Spleen (tissue), 11 donors: Measurements from ENCODE around the gene GRIN1. TPM values are rescaled to one million over a fixed set of nuclear protein-coding genes. Genes with fewer than 3 reads are reported as not detected.

ENCODE experiments used
- DNase-seq: peaks from one replicate; pipeline ENCODE4 v3.0.0-alpha.2; 2020
- H3K27ac ChIP-seq, 8 donors: fragments of 200-600 bp; sonication (generic) in 7 of 8; 1 replicate in 4 of 8; 2 replicates in 4 of 8; pipeline versions ENCODE4 v1.5.0 to v1.8.0; 2016 to 2021; ENCODE audit warnings: inconsistent platforms in 4 of 8, mild to moderate bottlenecking in 4 of 8, moderate library complexity in 1 of 8
- H3K27me3 ChIP-seq, 7 donors: fragments of 200-600 bp; sonication (generic) in 6 of 7; replicated peaks in 1 of 7; 1 replicate in 4 of 7; 2 replicates in 3 of 7; pipeline versions ENCODE4 v1.5.0 to v1.8.0; 2016 to 2021; ENCODE audit warnings: inconsistent platforms in 3 of 7, mild to moderate bottlenecking in 1 of 7
- H3K36me3 ChIP-seq, 6 donors: fragments of 200-600 bp; sonication (generic) in 5 of 6; 1 replicate in 4 of 6; 2 replicates in 2 of 6; pipeline versions ENCODE4 v1.5.0 to v1.8.0; 2016 to 2021; ENCODE audit warnings: inconsistent platforms in 2 of 6
- H3K4me1 ChIP-seq, 6 donors: fragments of 200-600 bp; sonication (generic) in 5 of 6; 1 replicate in 3 of 6; 2 replicates in 3 of 6; pipeline versions ENCODE4 v1.5.0 to v1.8.0; 2016 to 2021; ENCODE audit warnings: inconsistent platforms in 3 of 6
- H3K4me3 ChIP-seq, 8 donors: fragments of 200-600 bp; sonication (generic) in 7 of 8; 1 replicate in 4 of 8; 2 replicates in 4 of 8; pipeline versions ENCODE4 v1.5.0 to v1.8.0; 2016 to 2021; ENCODE audit warnings: inconsistent platforms in 4 of 8, mild to moderate bottlenecking in 4 of 8, moderate library complexity in 2 of 8
- H3K9me3 ChIP-seq, 8 donors: fragments of 200-600 bp; sonication (generic) in 7 of 8; 1 replicate in 4 of 8; 2 replicates in 4 of 8; pipeline versions ENCODE4 v1.5.0 to v1.8.0; 2016 to 2021; ENCODE audit warnings: inconsistent platforms in 4 of 8
- POLR2A ChIP-seq, 3 donors: fragments of 450-650 bp; IDR thresholded peaks; one replicate each; pipeline ENCODE4 v1.5.1; 2017; ENCODE audit warnings: antibody characterized with exemption in 3 of 3, mild to moderate bottlenecking in 1 of 3
- POLR2AphosphoS5 ChIP-seq, 3 donors: sonication (generic); formaldehyde crosslinking; IDR thresholded peaks; one replicate each; pipeline ENCODE4 v1.5.1; 2017; ENCODE audit warnings: antibody characterized with exemption in 3 of 3
- WGBS, 5 donors: extraction: QIAGEN DNeasy Blood & Tissue Kit in 3 of 5; methylation state at CpG; one replicate each; pipeline versions ENCODE4 v1.1.5 to v1.1.7; 2013 to 2018; 5-methylcytosine and 5-hydroxymethylcytosine counted together
- intact Hi-C: fragments of 100-400 bp; cut with DNase I; formaldehyde crosslinking; loops from one replicate; pipeline ENCODE4 v1.15.0; 2023; ENCODE audit warnings: low total_unique reads
- polyA plus RNA-seq, 3 donors: library from polyadenylated mRNA; stranded (reverse); fragments of 200-250 nt; gene quantifications; one replicate each; pipeline ENCODE4 v1.2.1, GENCODE V29; 2013
- total RNA-seq, 7 donors: library from RNA; depleted of rRNA in 3 of 7; stranded (reverse); fragments of >200 nt in 3 of 7; fragmentation: NEBNext Ultra II Directional in 4 of 7; extraction: Animal tissue kit (Norgen Biotek cat#: 25700) in 4 of 7; gene quantifications; one replicate each; pipeline versions ENCODE4 v1.1.0 to v1.2.1, GENCODE V29; 2016 to 2021
- TF ChIP-seq, protein P1 (sequence below), 11 experiments: fragments of 200-600 bp in 7 of 11; fragments of 450-650 bp in 4 of 11; sonication (generic) in 4 of 11; IDR thresholded peaks in 8 of 11; conservative IDR thresholded peaks in 3 of 11; 1 replicate in 7 of 11; 2 replicates in 4 of 11; pipeline versions ENCODE4 v1.4.0 to v1.8.0; 2016 to 2021; ENCODE audit warnings: antibody characterized with exemption in 11 of 11, inconsistent platforms in 4 of 11, mild to moderate bottlenecking in 1 of 11
- donor health status: healthy with polysubstance abuse.
- donor health status: DM: no; HTN: no; CAD: no; lungs with moderate emphysema.
- donor health status: DM: no; HTN: no; CAD: no.
- donor health status: Bipolar disorder and iron deficiency.
- donor health status: healthy.
- donor health status: DM: no; HTN: no; CAD: no.
- donor health status: DM: yes; HTN: yes; CAD: no.

GRIN1 gene
- total and polyA plus RNA-seq, 10 donors = 0.03 to 0.70 (median 0.05) TPM; not detected in 6

DNA sequence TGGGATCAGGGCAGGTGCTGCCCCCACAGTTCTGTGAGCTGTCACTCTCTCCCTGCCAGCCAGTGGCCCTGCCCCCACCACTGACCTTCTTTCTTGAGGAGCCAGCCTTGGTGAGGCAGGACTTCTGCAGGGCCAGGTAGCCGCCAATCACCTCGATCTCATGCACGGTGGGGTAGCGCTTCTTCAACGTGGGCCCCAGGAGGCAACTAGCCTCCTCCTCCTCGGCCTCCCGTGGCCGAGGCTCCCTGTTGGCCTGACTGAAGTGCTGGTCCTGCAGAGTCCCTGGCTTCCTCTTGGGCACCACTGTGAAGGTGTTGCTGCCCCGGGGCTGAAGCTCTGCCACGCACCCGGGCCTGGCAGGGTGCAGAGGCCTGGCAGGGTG, 59.9 kb downstream of the GRIN1 start:
- WGBS, 5 donors = 83 to 100% (median 86%) methylated on average over 1 to 11 of the region's 11 CpGs
- Histone ChIP-seq H3K4me1 (peaks cover 25 to 79% (median 55%) of the 10 kb centered on the region in 6 donors), H3K27ac (no peak overlapping the region), H3K9me3 (no peaks in the 10 kb centered on the region), H3K27me3 (peaks cover 0 to 9% (median 0%) of the 10 kb centered on the region in 7 donors), H3K4me3 (peak overlapping the region in 2 of 8 donors; percentile 58 to 78), H3K36me3 (no peaks in the 10 kb centered on the region)
- intact Hi-C loops = no loop called here
- TF ChIP-seq POLR2AphosphoS5 (IDR thresholded peaks at IDR 0.05) = peak in 1 of 3 donors; percentile 7
- TF ChIP-seq, protein P1, sequence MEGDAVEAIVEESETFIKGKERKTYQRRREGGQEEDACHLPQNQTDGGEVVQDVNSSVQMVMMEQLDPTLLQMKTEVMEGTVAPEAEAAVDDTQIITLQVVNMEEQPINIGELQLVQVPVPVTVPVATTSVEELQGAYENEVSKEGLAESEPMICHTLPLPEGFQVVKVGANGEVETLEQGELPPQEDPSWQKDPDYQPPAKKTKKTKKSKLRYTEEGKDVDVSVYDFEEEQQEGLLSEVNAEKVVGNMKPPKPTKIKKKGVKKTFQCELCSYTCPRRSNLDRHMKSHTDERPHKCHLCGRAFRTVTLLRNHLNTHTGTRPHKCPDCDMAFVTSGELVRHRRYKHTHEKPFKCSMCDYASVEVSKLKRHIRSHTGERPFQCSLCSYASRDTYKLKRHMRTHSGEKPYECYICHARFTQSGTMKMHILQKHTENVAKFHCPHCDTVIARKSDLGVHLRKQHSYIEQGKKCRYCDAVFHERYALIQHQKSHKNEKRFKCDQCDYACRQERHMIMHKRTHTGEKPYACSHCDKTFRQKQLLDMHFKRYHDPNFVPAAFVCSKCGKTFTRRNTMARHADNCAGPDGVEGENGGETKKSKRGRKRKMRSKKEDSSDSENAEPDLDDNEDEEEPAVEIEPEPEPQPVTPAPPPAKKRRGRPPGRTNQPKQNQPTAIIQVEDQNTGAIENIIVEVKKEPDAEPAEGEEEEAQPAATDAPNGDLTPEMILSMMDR (IDR thresholded peaks at IDR 0.05 in 8 of 11, conservative IDR thresholded peaks at IDR 0.05 in 3 of 11) = no peak
- no peak for TF ChIP-seq POLR2A (IDR thresholded peaks at IDR 0.05)
- DNase-seq = no peak

DNA sequence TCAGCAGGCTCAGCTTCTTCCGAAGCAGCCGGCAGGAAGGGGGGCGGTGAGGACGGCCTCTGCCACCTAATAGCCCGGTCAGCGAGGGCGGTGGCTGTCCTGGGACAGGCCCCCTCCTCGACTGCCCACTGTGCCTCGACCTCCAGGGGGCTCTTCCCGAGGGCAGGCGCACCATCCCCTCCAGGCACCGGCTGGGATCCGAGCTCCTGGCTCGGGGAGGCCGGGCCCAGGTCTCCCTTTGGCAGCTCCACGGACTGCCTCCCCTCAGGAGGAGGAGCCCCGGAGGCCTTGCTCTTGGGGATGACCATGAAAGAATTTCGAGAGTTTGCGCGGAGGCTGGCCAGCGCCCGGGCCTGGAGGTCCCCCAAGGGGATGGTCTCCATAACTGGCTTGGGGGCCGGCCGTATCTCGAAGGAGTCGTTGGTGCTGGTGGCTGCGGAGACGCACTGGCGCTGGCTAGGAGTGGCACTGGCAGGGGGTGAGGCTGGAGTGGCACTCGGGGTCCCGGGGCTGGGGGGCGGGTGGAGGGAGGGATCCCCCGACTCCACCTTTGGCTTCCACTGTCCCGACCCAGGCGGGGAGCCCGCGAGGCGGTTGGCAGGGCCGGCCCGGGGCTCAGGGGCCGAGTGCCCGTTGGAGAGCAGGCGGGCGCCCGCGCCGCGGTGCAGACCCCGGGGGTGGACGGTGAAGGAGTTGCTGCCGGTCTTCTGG, 60.6 kb downstream of the GRIN1 start:
- no peak for TF ChIP-seq POLR2AphosphoS5 (IDR thresholded peaks at IDR 0.05)
- TF ChIP-seq, protein P1 (IDR thresholded peaks at IDR 0.05 in 8 of 11, conservative IDR thresholded peaks at IDR 0.05 in 3 of 11) = no peak
- TF ChIP-seq POLR2A (IDR thresholded peaks at IDR 0.05) = no peak
- H3K36me3 ChIP-seq = no peaks in the 10 kb centered on the region
- H3K27me3 ChIP-seq = peaks cover 0 to 9% (median 0%) of the 10 kb centered on the region in 7 donors
- H3K4me3 ChIP-seq = peak overlapping the region in 7 of 8 donors; percentile 24 to 78 (median 58)
- intact Hi-C loops = no loop called here
- H3K4me1 ChIP-seq = peaks cover 32 to 82% (median 62%) of the 10 kb centered on the region in 6 donors
- H3K9me3 ChIP-seq = no peaks in the 10 kb centered on the region
- WGBS, 5 donors = 25 to 39% (median 26%) methylated on average over 18 to 51 of the region's 51 CpGs
- peak overlapping the region in 1 of 8 donors; percentile 21 for H3K27ac ChIP-seq
- peak; percentile 86 for DNase-seq

DNA sequence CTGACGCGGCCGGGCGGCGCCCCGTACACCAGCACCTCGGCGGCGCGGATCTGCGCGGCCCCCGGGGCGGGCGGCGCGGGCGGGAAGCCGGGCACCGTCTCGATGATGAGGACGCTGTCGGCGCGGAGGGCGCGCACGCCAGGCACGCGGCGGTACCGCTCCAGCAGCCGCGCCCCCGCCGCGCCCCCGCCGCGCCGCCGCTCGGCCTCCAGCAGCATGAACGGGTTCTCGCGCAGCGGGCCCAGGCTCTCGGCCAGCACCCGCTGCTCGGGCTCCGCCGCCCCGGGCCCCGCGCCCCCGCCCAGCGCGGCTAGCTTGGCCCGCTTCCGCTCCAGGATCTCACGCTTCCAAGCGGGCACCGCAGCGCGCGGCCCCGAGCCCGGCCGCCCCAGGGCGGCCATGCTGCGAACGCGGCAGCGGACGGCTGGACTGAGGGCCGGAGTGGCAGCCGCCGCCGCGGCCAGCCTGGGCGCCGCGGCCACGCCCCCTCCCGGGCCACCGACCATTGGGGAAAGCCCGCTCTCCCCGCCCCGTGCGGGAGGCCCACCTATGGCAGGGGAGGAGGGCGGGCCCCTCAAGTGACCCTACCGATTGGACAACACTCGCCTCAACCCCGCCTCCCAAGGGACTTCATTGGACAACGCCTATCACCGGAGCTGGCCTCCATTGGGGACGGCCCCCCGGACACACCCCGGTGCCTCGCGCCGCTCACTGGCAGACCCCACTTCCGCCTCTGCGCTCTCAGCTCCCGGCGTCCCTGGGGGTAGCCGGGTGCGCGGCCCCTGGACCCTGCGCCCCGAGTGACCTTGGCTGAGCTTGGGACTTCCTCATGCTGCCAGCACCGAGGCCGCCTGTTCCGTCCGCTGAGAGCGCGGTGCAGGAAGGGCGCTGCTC, 61.6 kb downstream of the GRIN1 start, which contains the start of gene TPRN:
Gene TPRN (minus strand): TSS at position 431 of the 894 bp plus-strand sequence. CDS start 30 bp downstream, at position 401.
- peak within 1 kb of the TSS; percentile 82 to 95 (median 88) for H3K27ac ChIP-seq
- H3K4me1 ChIP-seq = peaks cover 36 to 88% (median 67%) of the 10 kb centered on the region in 6 donors
- peak within 1 kb of the TSS; percentile 58 to 78 (median 62) for H3K4me3 ChIP-seq
- H3K36me3 ChIP-seq = no peaks in the 10 kb centered on the region
- intact Hi-C loops = no loop called here
- peaks cover 0 to 9% (median 0%) of the 10 kb centered on the region in 7 donors for H3K27me3 ChIP-seq
- no peaks in the 10 kb centered on the region for H3K9me3 ChIP-seq
- 0 to 1% (median 1%) methylated on average over 29 to 118 of the region's 118 CpGs for WGBS, 5 donors
- TF ChIP-seq POLR2A (IDR thresholded peaks at IDR 0.05) = peak; percentile 50 to 83 (median 58)
- TF ChIP-seq, protein P1 (IDR thresholded peaks at IDR 0.05 in 8 of 11, conservative IDR thresholded peaks at IDR 0.05 in 3 of 11) = peak in 4 of 11 experiments; percentile 24 to 48 (median 34)
- peak; percentile 97 to 98 (median 98) for TF ChIP-seq POLR2AphosphoS5 (IDR thresholded peaks at IDR 0.05)
- peak; percentile 99 for DNase-seq
